ENCODE results near the gene PFDN2. TPM values are rescaled to one million over a fixed set of nuclear protein-coding genes. Genes with fewer than 3 reads are reported as not detected.
"Not testable (repeated sequence)": the region's sequence is repeated elsewhere in the genome, so short reads cannot be mapped to it uniquely, and the experiment has no call there.

The PFDN2 gene
- total RNA-seq, 2 donors from 2014 or later: 72.1 to 107 TPM

DNA sequence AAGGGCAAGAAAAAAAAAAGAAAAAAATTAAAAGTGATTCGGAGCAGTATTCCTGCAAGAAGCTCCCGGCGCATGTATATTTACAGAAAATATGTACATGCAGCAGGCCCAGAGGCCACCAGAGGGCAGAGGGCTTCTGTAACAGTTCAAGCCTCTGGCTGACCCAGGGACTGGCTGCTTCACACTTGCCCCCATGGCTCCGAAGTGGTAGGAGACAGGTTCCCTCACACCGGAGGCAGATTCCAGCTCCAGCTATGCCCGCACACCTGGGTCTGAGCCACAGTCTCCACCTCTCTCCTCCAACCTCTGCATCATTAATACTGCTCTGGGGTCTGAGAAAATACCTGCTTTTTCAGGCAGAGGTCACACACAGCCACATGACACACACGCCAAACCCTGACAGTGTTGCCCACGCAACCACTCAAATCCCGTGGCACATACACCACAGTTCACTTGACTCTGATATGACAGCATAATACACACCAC, 45.9 kb downstream of the PFDN2 start:
- Mint-ChIP-seq H3K36me3 (ENCODE audit: low read depth) (peaks cover 29% of the 10 kb centered on the region), H3K9me3 (no peaks in the 10 kb centered on the region), H3K27me3 (no peaks in the 10 kb centered on the region), H3K4me3 (peak overlapping the region; percentile 82), H3K4me1 (peaks cover 21% of the 10 kb centered on the region), H3K27ac (peak overlapping the region; percentile 37)
- ATAC-seq (replicated peaks): no peak

DNA sequence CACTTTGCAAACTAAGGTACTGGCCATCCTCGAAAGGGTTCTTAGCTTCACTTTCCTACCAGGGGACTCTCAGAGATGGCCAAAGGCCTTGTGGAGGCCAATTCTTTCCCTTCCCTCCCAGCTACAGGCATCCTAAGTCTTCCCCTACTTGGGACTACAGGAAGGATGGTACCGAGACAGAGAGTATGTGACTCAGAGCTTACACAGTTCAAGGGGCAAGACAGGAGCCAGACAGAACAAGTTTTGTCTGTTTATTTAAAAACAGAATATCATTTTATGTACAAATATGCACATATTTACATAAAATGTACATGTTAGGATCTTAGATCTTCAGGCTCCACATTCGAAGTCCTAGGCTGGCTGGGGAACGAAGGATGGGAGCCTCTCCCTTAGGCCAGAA, 47.1 kb downstream of the PFDN2 start:
- Mint-ChIP-seq H3K36me3 (ENCODE audit: low read depth) (peaks cover 41% of the 10 kb centered on the region), H3K4me1 (peaks cover 27% of the 10 kb centered on the region), H3K4me3 (peak overlapping the region; percentile 82), H3K27me3 (no peaks in the 10 kb centered on the region), H3K9me3 (no peaks in the 10 kb centered on the region), H3K27ac (peak overlapping the region; percentile 77)
- ATAC-seq (replicated peaks): no peak

DNA sequence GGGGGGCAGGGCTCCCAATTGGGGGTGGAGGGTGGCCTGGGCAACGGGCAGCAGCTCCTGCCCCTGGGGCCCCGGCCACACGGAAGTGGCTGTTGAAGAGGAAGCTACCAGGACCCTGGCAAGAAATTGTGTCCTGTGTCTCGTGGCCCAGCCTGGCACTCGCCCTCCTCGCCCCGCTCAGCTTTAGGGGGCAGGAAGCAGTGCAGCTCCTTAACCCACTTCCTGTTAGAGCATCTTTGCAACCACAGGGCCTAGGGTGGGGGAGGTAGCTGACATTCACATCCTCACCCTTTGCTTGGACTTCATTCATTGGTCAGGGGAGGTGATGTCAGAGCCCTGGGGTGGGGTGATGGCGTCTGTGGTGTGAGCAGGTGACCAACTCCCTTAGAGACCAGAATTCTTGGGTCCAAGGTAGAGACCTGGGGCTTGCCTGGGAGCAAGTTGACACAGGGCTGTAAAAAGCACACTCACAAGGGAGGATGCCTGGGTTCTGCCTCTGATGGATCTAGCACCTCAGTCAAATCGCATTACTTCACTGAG, 48.0 kb downstream of the PFDN2 start, which contains the start of gene ARHGAP30:
TSS of gene ARHGAP30 (minus strand) at position 161 of the 540 bp plus-strand sequence. CDS start 267 bp downstream, outside the sequence.
- Mint-ChIP-seq H3K9me3 (no peaks in the 10 kb centered on the region), H3K4me1 (peaks cover 27% of the 10 kb centered on the region), H3K27me3 (no peaks in the 10 kb centered on the region), H3K36me3 (ENCODE audit: low read depth) (peaks cover 50% of the 10 kb centered on the region), H3K4me3 (peak within 1 kb of the TSS; percentile 82), H3K27ac (peak within 1 kb of the TSS; percentile 77)
- ATAC-seq (replicated peaks): peak; percentile 84

DNA sequence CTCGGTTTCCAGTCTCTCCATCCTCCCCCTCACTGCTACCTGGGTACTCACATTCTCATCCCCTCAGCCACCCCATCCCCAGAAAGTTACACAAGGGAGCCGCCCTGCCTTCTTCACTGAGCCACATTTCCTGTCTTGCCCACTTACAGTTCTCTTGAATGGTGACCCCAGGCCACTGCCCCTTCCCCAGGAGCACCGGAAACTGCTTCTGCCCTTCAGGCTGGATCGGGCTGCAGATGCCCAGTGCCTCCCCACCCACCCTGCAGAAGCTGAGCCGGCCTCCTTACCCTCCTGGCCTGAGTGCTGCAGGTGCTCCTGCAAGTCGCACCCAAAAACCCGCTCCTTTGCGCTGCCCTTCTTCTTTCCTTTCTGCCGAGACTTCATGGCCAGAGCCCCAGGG, 48.6 kb downstream of the PFDN2 start:
- Mint-ChIP-seq H3K27ac (peak overlapping the region; percentile 77), H3K4me1 (peaks cover 32% of the 10 kb centered on the region), H3K27me3 (no peaks in the 10 kb centered on the region), H3K36me3 (ENCODE audit: low read depth) (peaks cover 56% of the 10 kb centered on the region), H3K4me3 (peak overlapping the region; percentile 82), H3K9me3 (no peaks in the 10 kb centered on the region)
- no peak for ATAC-seq (replicated peaks)

DNA sequence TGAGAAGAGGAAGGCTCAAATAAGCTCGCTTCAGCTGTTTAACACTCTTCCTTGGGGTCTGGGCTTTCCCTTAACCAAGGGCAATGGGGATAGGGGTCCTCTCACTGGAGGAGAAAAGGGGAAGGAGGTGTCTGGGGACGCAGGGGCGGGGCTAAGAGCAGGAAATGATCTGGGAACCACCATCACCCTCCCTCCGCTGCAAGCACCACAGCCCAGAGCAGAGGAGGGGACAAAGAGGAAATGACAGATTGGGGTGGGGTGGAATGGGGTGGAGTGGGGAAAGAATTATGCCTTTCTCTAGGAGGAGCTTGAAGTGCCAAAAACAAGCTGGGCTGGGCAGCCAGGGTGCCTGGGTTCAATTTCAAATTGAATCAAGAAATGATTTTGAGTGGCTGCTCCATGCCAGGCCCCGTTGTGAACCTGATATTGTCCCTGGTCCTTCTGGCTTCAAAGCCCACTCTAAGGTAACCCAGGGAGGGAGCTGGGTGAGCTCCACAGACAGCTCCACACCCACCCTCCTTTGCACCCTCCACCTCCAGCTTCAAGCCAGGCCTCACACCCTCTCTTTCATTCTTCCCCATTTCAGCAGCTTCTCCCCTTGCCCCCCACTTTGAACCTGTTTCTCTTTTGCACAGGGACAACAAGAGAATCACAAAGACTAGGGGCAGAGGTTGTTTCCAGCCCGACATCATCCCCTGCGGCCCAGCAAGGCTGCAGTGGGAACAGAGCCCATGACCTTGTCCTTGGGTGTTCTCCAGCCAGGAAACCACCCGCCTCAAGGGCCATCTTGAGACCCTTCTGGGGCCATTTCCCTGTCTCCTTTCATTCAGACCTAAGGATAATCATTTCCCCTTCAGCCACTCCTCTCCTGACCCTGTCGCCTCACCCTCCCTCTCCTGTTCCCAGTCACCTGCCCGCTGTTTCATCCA, 49.3 kb downstream of the PFDN2 start:
- peaks cover 63% of the 10 kb centered on the region for H3K36me3 Mint-ChIP-seq (ENCODE audit: low read depth)
- H3K27me3 Mint-ChIP-seq: no peaks in the 10 kb centered on the region
- H3K4me3 Mint-ChIP-seq: peak overlapping the region; percentile 82
- H3K4me1 Mint-ChIP-seq: peaks cover 38% of the 10 kb centered on the region
- peak overlapping the region; percentile 77 for H3K27ac Mint-ChIP-seq
- no peaks in the 10 kb centered on the region for H3K9me3 Mint-ChIP-seq
- peak; percentile 68 for ATAC-seq (replicated peaks)

DNA sequence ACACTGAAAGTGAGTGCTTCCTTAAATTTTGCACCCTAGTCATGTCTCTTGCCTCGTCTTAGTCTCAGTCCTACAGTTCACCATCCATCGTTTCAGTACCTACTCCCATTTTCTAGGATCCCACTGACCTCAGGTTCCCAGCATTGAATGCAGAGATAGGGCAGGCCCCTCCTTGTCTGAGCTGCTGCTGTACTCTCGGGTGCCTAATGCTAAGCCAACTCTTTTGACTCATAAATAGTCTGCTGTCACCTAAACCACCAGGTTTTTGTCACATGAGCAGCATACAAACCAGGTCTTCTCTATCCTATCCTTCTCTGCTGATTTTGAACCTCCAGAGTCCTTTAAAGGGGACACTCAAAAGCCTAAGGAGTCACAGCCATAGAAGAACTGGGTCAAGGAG, 51.1 kb downstream of the PFDN2 start:
- peaks cover 43% of the 10 kb centered on the region for H3K4me1 Mint-ChIP-seq
- peak overlapping the region; percentile 82 for H3K4me3 Mint-ChIP-seq
- peaks cover 82% of the 10 kb centered on the region for H3K36me3 Mint-ChIP-seq (ENCODE audit: low read depth)
- no peaks in the 10 kb centered on the region for H3K27me3 Mint-ChIP-seq
- peak overlapping the region; percentile 77 for H3K27ac Mint-ChIP-seq
- H3K9me3 Mint-ChIP-seq: no peaks in the 10 kb centered on the region
- ATAC-seq (replicated peaks): peak; percentile 38

DNA sequence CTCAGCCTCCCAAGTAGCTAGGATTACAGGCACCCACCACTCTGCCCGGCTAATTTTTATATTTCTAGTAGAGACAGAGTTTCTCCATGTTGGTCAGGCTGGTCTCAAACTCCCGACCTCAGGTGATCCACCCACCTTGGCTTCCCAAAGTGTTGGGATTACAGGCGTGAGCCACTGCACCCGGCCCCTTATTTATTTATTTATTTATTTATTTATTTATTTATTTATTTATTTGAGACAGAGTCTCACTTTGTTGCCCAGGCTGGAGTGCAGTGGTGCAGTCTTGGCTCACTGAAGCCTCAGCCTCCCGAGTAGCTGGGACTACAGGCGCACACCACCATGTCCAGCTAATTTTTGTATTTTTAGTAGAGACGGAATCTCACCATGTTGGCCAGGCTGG, 52.2 kb downstream of the PFDN2 start:
- Mint-ChIP-seq H3K36me3 (ENCODE audit: low read depth) (peaks cover 87% of the 10 kb centered on the region), H3K27ac (peak overlapping the region; percentile 36), H3K4me3 (peak overlapping the region; percentile 82), H3K4me1 (peaks cover 35% of the 10 kb centered on the region)
- not testable (repeated sequence) for H3K27me3 Mint-ChIP-seq; ATAC-seq (replicated peaks); H3K9me3 Mint-ChIP-seq

DNA sequence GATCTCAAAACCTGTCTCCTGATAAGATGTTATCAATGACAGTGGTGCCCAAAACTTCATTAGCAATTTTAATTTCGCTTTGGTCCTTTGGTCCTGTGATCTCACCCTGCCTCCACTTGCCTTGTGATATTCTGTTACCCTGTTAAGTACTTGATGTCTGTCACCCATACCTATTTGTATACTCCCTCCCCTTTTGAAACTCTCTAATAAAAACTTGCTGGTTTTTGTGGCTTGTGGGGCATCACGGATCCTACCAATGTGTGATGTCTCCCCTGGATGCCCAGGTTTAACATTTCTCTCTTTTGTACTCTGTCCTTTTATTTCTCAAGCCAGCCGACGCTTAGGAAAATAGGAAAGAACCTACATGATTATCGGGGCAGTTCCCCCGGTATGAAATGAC, 53.9 kb downstream of the PFDN2 start:
- Mint-ChIP-seq H3K4me3 (peak overlapping the region; percentile 82), H3K36me3 (ENCODE audit: low read depth) (peaks cover 96% of the 10 kb centered on the region), H3K27ac (peak overlapping the region; percentile 84), H3K4me1 (peaks cover 34% of the 10 kb centered on the region)
- H3K9me3 Mint-ChIP-seq; H3K27me3 Mint-ChIP-seq; ATAC-seq (replicated peaks): not testable (repeated sequence)

DNA sequence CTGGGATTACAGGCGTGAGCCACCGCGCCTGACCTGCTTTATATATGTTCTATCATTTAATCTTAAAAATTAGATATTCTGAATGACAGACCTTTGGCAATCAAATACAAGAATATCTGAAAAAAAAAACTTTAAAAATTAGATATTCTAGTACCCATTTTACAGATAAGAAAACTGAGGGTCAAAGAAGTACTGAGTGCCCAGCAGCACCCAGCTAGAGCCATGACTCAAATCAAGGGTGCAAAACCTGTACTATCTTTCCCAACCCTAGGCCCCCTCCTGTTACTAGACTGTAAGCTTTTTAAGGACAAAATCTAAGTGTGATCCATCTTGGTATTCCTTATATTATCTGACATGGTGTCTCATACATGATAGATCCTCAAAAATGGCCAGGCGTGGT, 56.4 kb downstream of the PFDN2 start:
- no peak for ATAC-seq (replicated peaks)
- no peaks in the 10 kb centered on the region for H3K27me3 Mint-ChIP-seq
- H3K9me3 Mint-ChIP-seq: no peaks in the 10 kb centered on the region
- H3K27ac Mint-ChIP-seq: peak overlapping the region; percentile 77
- no peak overlapping the region for H3K4me3 Mint-ChIP-seq
- H3K4me1 Mint-ChIP-seq: peaks cover 23% of the 10 kb centered on the region
- peaks cover 94% of the 10 kb centered on the region for H3K36me3 Mint-ChIP-seq (ENCODE audit: low read depth)

DNA sequence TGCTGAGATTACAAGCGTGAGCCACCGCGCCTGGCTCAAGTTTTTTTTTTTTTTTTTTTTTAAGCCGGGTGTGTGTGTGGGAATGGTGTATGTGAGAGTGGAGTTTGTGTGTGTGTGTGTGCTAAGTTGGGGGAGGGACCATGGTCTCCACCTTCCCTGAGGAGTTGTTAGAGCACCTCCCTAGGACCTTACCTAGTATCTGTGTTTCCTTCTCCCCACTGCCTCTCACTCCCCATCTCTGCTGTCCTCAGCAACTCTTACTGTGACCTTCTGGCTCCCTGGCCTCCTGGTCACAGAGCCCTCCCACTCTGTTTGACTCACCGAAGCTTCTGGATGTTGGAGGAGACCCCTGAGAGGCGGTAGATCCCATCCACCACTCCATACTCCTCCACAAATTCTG, 58.5 kb downstream of the PFDN2 start:
- H3K9me3 Mint-ChIP-seq: no peaks in the 10 kb centered on the region
- ATAC-seq (replicated peaks): no peak
- no peak overlapping the region for H3K4me3 Mint-ChIP-seq
- peaks cover 94% of the 10 kb centered on the region for H3K36me3 Mint-ChIP-seq (ENCODE audit: low read depth)
- H3K4me1 Mint-ChIP-seq: peaks cover 17% of the 10 kb centered on the region
- H3K27ac Mint-ChIP-seq: peak overlapping the region; percentile 77
- no peaks in the 10 kb centered on the region for H3K27me3 Mint-ChIP-seq

DNA sequence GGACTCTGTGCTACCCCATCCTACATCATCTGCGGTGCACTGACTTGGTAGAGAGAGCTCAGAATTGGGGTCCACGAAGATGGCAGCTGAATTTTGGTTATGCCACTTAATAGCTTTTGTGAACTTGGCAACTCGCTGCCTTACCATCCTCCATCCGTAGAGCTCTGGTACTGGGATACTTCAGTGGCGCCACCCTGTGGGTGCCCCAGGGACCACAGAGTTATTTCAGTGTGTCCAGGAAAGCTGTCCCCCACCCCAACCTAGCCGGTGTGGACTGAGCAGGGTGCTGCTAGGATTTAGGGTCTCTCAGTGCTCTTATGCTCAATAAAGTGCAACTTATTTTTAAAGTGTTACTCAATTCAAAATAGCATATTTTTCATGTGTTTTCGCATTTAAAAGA, 63.0 kb downstream of the PFDN2 start:
- Mint-ChIP-seq H3K4me1 (no peaks in the 10 kb centered on the region), H3K9me3 (no peaks in the 10 kb centered on the region), H3K4me3 (no peak overlapping the region), H3K36me3 (ENCODE audit: low read depth) (peaks cover 99% of the 10 kb centered on the region), H3K27ac (no peak overlapping the region), H3K27me3 (no peaks in the 10 kb centered on the region)
- ATAC-seq (replicated peaks): no peak

DNA sequence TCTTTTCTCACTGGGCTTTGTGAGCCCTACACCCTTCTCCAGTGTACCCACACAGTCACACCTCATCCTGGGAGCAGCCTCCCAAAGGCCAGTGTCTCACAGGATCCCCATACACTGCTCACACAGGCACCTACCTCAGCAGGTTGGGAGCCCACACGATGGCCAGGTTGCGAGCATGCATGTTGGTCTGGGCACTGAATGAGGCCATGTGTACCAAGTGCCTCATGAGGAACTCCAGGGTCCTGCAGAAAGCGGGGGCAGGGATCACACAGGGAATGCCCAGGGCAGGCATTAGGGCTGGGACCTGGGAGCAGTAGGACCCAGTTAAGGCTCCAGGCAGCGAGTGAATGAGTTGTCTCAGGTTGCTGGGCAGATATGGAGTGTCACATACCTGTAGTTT, 63.6 kb downstream of the PFDN2 start:
- ATAC-seq (replicated peaks): no peak
- Mint-ChIP-seq H3K4me3 (no peak overlapping the region), H3K27me3 (no peaks in the 10 kb centered on the region), H3K27ac (no peak overlapping the region), H3K36me3 (ENCODE audit: low read depth) (peaks cover 99% of the 10 kb centered on the region), H3K9me3 (no peaks in the 10 kb centered on the region), H3K4me1 (no peaks in the 10 kb centered on the region)

DNA sequence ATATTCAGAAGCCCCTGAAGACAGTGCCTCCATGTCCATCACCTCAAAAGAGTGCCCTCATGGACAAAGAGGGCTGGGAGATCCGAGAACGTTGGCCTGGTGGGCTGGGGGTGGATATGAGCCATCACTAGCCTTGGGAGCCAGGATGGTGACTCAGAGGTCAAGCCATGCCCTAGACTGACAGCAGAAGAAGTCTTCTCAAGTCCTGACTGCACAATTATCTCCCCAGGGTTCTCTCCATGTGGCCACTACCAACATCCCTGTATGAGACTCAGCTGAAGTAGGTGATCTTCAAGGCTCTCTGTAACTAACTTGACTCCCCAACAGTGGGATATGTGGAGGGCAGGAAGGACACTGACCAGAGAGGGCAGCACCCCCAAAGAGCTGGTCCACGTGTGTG, 64.9 kb downstream of the PFDN2 start:
- ATAC-seq (replicated peaks): no peak

DNA sequence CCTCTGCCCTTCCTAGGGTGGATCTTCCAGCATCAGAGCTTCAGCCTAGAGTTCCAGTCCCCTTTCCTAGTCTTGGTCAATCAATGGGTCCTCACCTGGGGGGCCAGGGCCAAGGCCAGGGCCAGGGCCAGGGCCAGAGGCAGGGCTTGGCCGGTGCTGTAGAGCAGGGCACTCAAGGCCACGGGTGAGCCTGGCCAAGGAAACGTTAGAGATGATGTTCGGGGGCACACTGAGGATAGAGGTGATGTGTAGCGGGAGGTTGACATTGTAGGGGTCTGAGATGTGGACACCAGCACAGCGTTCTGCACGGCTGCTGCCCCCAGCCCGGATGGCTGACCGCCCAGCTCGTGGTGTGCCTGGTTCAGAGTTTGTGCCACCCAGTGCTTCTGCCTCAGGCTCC, 66.6 kb downstream of the PFDN2 start:
- no peak for ATAC-seq (replicated peaks)
- Mint-ChIP-seq H3K27me3 (no peaks in the 10 kb centered on the region), H3K27ac (no peak overlapping the region), H3K4me1 (peaks cover 9% of the 10 kb centered on the region), H3K9me3 (no peaks in the 10 kb centered on the region), H3K4me3 (no peak overlapping the region), H3K36me3 (ENCODE audit: low read depth) (peaks cover 91% of the 10 kb centered on the region)

More for the DNA sequence above, 64.9 kb downstream of the PFDN2 start:
- peak overlapping the region; percentile 53 for H3K27ac Mint-ChIP-seq
- H3K27me3 Mint-ChIP-seq: no peaks in the 10 kb centered on the region
- no peaks in the 10 kb centered on the region for H3K9me3 Mint-ChIP-seq
- H3K36me3 Mint-ChIP-seq (ENCODE audit: low read depth): peaks cover 98% of the 10 kb centered on the region
- no peaks in the 10 kb centered on the region for H3K4me1 Mint-ChIP-seq
- no peak overlapping the region for H3K4me3 Mint-ChIP-seq

Measured in activated T-helper 17 cell treated with anti-CD3 and anti-CD28 coated beads, Interleukin-2, amount 50 U/mL, for 72 hours (primary cell).